HG02885 (cell line): Measurements from ENCODE around the gene TMEM175.

Experiments used
- ATAC-seq: cut with Tn5 transposase; IDR thresholded peaks from one replicate; pipeline ENCODE4 v1.9.1; 2021; ENCODE audit warnings: mild to moderate bottlenecking; ENCODE audit not compliant: unreplicated experiment, poor library complexity

Gene TMEM175

DNA sequence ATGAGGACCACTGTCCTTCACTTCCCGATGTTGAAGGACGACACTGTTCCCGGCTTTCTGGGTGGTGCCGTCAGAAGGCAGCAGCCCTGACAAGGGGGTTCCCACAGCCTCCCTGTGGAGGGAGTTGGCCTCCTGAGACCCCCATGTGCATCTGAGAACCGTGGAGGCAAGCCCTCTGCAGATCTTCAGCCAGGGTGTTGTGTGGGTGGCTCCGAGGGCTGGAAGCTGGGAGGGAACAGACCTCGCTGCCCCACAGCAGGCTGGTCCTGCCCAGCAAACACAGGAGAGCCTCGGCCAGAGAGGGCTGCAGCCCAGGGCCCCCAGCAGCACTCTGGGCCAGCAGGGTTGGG, 24.9 kb downstream of the TMEM175 start:
- no peak for ATAC-seq

DNA sequence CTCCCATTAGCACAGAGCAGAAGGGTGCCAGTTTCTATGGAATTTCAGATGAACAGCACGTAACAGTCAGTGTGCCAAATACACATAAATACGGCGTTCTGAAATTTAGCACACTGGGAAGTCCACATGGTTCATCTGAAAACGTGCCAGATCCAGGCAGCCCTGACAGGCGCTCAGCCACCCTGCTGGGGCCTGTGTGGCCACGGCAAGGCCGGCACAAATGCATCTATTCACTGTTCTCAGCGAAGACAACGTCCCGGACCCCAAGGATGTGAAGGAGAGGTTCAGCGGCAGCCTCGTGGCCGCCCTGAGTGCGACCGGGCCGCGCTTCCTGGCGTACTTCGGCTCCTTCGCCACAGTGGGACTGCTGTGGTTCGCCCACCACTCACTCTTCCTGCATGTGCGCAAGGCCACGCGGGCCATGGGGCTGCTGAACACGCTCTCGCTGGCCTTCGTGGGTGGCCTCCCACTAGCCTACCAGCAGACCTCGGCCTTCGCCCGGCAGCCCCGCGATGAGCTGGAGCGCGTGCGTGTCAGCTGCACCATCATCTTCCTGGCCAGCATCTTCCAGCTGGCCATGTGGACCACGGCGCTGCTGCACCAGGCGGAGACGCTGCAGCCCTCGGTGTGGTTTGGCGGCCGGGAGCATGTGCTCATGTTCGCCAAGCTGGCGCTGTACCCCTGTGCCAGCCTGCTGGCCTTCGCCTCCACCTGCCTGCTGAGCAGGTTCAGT, 25.5 kb downstream of the TMEM175 start:
- ATAC-seq: no peak

DNA sequence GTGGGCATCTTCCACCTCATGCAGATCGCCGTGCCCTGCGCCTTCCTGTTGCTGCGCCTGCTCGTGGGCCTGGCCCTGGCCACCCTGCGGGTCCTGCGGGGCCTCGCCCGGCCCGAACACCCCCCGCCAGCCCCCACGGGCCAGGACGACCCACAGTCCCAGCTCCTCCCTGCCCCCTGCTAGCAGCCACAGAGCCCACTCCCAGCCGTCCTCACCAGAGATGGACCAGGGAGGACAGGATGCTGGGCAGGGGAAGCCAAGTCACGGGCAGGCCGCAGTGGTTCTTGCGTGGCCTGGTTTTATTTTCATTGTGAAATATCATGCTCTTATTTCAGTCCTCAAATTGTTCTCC, 26.0 kb downstream of the TMEM175 start:
- ATAC-seq: no peak

DNA sequence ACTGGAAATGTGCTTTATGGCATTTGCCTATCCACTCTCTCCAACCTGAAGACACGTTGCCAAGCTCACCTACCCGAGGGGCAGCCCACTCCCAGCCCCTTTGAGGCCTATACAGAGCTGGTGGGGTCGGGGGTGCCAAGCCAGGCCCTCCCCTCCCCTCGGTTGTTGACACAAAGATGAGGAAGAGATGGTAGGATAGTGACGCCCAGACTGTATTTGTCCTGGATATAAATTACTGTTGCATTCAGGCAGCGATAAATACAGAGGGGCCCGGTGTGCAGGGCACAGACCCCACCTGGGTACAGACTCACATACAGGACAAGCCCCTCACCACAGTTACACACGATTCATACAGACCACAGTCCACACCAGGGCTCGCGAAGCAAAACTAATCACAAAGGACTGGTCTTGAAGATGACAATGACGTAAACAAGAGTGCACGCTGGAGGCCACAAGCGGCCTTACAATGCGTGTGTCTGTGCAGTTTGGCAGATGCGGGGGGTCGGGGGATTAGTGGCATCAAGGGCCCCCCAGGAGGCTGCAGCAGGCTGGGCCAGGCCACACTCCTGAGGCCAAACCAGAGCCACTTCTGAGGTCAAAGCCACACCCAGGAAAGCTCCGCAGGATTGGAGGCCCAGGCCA, 26.6 kb downstream of the TMEM175 start:
- ATAC-seq: no peak

DNA sequence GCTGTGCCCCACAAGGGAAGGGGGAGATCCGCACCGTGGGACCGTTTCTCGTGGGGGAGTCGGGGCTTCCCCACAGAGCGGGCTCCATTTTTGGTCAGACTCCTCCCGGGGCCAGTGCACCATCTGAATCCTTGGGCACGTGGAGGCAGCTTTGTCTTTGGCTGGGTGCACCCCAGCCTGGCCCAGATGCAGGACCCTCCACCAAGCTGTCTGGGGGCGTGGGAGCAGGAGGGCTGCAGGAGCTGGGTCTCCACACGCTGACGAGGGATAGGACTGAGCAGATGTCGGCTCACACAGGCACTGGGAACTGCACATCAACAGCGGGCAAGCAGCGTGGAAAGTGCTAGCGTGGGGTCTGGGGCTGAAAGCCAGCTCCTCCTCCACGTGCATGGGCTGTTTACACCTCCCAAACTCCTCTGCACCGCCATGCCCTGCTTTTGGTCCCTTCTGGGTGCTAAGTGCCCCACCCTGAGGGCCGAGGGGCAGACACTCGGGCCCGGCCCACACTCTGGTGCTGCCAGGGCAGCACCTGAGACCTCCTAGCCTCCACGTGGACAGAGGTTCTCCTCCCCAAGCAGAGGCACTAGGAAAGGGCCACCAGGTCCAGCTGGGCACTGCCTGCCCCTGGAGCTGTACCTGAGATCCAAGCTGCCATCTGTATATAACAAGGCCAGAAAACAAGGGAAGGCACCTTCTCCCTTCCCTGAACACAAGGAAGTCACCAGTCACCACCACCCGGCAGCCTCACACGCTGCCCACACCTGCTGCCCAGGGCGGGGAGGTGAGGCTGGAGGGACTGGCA, 27.3 kb downstream of the TMEM175 start:
- no peak for ATAC-seq

DNA sequence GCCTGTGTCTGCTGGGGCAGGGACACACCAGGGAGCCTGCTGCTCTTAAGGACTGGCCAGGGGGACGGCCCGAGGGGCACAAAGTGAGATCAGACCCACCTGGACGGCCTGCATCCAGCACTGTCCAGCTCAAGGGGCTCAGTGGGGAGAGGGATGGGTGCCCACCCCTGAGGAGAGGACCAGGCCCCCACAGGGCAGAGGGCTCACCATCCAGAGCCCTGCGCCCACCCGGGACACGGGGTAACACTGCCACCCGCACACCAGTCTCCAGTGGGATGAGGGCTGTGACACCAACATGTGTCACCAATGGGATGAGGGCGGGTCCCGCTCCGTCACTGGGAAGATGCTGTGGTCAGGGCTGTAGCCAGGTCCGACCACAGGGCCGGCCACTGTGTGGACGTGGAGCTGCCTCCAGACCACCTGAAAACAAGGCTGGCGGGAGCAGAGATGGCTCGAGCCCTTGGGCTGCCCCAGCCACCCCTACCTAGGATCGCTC, 27.9 kb downstream of the TMEM175 start:
- ATAC-seq: no peak

DNA sequence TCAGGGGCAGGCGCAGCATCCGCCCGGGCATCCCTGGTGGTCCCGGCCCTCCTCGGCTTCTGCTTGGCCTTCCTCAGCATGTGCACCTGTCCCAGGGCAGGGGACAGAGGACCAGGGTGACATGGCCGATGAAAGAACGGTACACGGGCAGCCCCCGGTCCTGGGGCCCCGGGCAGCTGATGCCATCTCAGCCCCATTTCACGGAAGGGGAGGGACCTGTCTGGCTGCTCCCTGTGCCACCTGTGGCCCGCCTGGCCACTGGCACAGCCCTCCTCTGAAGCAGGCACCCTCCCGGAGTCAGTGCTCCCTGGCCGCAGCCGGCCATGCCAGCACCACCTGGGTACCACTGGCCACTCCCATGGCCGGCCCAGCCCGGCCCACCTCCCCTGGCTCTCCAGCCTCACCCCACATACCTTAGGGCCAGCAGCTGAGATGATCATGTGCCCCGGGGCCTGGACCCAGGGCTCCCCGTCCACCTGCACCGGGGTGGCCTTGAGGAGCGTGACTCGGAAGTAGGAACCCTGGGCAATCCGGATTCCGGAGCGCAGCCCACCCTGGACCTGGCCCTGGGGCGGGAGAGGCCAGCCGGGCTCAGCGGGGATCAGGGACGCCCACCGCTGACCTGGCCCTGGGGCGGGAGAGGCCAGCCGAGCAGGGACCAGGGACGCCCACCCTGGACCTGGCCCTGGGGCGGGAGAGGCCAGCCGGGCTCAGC, 28.5 kb downstream of the TMEM175 start:
- ATAC-seq: no peak

DNA sequence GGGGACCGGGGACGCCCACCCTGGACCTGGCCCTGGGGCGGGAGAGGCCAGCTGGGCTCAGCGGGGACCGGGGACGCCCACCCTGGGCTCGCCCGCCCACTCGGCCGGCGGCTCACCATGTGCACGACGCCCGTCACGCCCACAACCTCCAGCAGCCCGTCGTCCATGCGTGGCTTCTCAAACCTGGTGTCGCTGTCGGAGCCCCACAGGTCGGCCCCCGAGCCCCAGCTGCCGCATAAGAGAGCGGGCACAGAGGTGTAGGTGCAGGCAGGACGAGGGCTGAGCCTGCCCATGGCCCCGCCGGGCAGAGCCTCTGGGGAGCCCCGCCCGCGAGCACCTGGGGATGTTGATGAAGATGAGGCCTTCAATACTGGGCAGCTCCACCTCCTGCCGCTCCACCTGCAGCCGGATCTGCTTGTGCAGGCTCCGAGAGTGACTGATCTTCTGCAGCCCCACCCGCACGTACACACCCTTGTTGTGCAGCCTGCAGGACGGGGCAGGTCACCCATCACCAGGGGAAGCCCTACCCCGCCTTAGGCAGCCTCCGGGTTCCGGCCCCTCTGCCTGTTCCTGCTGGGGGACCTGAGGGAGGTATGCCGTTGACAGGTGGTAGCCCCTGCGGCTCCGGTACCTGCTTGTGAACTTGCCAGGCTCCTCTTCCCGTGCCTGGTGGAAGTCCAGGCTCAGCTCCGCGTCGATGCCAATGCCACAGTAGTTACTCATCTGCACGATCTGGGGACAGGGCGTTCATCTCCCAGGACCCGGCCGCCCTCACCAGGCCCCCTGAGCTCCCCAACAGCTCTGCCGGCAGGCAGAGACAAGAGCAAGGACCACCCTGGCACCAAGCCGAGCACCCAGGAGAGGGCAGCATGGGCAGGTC, 29.3 kb downstream of the TMEM175 start:
- ATAC-seq: no peak

DNA sequence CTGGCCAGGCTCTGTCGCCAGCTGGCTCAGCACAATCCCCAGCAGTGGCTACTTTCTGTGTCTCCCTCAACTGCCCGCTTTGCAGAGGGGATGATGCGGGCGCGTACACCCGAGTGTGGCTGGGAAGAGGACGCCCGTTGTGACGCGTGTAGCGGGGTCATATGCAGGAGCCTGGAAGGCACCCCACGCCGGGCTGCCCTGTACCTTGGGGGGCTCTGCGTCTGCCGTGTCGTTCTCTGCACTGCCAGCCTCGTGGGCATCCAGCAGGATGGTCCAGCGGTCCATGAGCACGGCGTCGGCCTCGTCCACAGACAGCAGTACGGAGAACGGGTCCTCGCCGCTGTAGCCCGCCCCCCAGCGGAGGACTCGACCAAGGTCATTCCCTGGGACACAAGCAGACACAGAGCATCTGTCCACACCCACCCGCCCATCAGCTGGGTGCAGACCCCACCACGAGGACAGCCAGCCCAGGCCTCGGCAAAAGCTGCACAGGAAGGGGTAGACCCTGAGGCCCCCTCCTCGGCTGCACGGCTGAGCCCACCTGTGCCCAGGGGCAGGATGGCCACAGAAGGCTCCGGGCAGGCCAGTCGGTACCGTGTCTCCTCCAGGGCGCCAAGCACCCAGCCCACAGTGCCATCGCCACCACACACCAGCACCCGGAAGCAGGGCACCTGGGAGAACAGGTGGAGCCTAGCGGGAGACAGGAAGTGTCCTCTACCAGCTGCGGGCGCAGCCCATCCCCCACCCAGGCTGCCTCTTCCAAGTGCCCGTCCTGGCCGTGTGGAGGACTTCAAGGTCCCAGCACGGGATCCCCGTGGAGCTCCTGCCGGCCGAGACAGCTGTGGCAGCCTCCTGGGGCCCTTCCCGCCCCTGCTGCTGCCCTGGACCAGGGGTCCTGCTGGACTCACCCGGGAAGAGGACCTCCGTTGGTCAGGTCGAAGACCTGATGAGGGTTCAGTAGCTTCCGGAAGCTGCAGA, 30.3 kb downstream of the TMEM175 start:
- ATAC-seq: no peak

DNA sequence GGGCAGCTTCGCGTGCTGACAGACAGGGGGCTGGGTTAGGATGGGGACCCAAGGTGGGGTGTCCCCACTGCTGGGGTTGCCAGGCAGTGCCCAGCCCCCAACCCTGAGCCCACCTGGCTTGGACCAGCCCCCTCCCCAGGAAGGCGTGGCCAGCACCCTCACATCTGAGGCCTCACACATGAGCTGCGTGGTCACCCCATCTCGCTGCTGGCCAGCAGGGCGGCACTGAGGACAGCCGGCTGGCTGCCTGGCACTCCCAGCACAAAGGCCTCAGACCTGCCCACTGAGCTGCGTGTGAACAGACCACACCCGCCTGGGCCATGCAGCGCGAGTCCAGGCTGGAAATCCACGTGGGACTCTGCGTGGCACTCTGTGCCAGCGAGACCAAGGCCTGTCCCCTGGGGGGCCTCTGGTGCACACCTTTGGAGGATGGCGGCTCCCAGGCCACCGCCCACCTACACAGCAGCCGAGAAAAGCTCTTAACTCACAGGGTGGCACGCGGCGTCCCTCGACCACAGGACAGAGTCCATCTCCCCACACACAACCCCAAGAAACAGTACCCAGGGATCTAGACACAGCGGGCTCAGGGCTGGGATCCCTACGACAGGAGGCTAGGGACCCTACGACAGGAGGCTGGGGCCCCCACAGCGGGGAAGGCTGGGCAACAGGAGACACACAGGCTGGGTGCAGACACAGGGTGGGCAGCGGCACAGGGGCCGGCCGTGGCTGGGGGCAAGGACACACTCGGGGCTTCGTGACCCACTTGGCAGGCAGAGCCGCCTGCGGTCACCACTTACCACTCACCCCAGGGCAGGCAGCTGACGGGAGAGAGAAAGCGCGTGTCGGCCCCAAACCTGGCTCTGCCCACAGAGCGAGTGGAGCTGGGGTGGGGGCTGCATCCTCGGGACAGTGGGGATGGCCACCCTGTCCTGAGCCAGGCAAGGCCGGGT, 31.3 kb downstream of the TMEM175 start:
- ATAC-seq: no peak

DNA sequence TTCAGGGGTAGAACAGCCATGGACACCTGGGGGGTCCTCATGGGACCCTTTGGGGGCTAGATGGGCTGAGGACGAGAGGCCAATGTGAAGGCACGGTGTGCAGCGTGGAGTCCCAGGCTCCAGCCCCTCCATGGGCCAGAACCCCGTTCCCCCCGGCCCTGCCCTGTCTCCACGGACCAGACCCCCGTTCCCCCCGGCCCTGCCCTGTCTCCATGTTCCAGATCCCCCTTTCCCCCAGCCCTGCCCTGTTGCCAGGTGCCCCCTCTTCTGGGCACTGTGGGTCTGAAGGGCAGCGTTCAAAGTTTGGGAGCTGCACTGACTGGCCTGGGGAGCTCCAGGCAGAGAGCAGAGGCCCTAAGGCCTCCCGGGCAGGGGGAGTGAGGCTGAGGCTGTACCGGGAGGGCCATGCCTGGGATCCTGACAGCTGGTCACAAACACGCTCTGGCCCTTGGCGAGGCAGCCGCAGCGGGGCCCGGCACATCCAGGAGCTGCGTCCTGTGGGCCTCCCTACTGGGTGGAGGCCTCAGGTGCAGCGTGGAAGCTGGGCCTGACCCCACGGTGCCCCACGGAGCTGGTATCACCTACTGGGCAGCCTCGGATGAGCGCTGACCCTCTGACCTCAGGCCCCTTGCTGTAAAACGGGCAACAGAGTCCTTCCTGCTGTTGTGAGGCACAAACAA, 32.2 kb downstream of the TMEM175 start:
- ATAC-seq: no peak

DNA sequence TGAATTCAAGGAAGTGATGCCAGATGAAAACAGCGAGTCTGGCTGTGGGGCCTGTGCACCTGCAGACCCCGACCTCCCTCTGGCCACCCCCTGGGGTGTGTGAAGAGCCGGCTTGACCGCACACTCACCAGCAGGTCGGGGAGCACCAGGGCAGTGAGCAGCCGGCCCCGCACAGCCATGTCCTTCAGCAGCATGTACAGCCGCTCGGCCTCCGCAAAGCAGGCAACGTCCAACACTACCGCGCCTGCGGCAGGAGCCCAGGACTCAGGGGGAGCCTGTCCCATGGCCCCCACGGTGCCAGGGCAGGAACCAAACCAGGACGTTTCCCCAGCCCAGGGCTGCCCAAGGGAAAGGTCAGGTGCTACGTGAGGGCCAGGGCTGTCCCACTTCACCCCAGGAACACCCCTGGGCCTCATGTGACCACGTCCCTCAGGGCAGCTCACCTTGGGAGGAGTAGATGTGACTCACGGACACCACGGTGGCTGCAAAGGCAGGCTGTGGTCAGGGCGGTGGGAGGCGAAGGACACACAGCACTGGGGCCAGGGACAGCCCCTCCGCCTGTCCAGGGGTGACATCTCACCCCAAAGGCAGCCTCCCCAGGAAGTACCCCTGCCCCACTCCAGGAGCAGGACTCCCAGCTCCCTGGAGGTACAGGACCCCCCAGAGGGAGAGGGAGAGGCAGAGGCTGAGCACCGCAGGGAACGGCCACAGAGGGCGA, 32.9 kb downstream of the TMEM175 start:
- ATAC-seq: no peak

DNA sequence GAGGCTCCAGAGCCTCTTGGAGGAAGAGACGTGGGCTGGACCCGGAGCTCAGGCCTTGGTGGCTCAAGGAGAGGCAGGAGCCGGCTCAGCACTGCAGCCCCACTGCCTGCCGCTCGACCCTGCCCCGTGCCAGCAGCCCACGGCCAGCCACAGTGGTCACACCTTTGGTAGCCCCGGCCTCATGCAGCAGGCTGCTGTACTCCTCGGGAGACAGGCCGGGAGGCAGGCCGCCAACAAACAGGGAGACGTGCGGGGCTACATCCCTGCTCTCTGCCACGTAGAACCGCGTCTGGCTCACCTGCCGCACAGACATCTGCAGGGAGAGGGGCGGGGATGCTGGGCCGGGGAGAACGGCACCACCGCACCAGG, 33.5 kb downstream of the TMEM175 start:
- ATAC-seq: no peak

DNA sequence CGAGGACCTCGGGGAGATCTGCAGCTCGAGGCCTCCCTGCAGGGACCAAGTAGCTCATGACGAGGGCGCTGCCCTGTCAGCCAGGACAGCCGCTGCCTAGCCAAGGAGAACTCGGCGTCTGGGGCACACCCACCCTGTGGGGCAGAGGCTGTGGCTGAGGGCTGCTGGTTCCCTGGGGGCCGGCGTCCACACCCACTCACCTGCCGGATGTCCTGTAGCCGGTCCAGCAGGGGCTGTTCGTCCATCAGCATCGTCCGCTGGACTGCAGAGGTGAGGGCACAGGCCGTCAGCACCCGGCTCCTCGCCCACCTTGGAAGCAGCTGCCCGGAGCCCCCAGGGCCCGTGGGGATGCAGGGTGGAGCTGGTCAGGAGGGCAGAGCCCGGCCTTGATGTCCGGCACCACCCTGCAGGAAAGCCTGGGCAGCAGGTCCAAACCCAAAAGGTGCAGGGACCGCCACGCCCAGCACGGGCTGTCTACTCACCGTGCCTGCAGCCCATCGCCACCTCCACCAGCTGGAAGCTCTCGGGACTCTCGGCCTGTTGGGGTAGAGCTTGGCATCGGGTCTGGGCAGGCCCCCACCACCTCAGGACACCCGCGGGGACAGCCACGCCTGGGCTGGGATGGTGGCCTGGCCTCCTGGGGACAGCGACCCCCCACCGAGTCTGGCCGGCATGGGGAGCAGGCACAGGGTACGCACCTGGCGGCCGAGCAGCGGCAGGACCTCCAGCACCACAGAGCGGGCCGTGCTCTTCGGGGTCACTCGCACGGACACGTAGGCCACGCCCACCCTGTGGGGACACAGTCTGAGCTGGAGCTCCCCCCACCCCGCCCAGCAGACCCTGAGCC, 34.2 kb downstream of the TMEM175 start:
- no peak for ATAC-seq
